Measurements from ENCODE around the gene GLDC.

DNA sequence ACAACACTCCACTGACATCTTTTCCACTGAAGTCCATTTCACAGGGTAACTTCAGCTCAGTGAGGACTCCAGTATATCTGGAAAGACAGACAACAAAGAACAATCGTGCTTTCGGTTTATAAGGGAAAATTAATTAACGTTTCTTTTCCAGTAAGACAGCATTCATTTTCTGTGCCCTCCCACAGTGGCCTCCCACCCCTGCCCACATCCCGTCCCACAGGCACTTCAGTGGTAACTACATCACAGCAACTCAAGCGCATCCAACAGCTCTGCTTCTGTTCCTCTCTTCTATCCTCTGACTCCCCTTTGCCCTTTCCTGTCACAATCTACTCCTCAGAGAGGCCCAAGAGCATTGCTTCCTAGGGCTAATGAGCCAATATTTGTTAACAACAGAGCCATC is 40.3 kb downstream of the GLDC start:
- TF ChIP-seq, protein P1, sequence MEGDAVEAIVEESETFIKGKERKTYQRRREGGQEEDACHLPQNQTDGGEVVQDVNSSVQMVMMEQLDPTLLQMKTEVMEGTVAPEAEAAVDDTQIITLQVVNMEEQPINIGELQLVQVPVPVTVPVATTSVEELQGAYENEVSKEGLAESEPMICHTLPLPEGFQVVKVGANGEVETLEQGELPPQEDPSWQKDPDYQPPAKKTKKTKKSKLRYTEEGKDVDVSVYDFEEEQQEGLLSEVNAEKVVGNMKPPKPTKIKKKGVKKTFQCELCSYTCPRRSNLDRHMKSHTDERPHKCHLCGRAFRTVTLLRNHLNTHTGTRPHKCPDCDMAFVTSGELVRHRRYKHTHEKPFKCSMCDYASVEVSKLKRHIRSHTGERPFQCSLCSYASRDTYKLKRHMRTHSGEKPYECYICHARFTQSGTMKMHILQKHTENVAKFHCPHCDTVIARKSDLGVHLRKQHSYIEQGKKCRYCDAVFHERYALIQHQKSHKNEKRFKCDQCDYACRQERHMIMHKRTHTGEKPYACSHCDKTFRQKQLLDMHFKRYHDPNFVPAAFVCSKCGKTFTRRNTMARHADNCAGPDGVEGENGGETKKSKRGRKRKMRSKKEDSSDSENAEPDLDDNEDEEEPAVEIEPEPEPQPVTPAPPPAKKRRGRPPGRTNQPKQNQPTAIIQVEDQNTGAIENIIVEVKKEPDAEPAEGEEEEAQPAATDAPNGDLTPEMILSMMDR (IDR thresholded peaks at IDR 0.05): no peak
- TF ChIP-seq JUN (CRISPR knock-in tag; IDR thresholded peaks at IDR 0.05) (no peak), ETV6 (CRISPR knock-in tag; IDR thresholded peaks at IDR 0.05) (no peak), ZNF423 (CRISPR knock-in tag; IDR thresholded peaks at IDR 0.05) (no peak), ATF1 (CRISPR knock-in tag; IDR thresholded peaks at IDR 0.05) (no peak)
- TF ChIP-seq, protein P2, sequence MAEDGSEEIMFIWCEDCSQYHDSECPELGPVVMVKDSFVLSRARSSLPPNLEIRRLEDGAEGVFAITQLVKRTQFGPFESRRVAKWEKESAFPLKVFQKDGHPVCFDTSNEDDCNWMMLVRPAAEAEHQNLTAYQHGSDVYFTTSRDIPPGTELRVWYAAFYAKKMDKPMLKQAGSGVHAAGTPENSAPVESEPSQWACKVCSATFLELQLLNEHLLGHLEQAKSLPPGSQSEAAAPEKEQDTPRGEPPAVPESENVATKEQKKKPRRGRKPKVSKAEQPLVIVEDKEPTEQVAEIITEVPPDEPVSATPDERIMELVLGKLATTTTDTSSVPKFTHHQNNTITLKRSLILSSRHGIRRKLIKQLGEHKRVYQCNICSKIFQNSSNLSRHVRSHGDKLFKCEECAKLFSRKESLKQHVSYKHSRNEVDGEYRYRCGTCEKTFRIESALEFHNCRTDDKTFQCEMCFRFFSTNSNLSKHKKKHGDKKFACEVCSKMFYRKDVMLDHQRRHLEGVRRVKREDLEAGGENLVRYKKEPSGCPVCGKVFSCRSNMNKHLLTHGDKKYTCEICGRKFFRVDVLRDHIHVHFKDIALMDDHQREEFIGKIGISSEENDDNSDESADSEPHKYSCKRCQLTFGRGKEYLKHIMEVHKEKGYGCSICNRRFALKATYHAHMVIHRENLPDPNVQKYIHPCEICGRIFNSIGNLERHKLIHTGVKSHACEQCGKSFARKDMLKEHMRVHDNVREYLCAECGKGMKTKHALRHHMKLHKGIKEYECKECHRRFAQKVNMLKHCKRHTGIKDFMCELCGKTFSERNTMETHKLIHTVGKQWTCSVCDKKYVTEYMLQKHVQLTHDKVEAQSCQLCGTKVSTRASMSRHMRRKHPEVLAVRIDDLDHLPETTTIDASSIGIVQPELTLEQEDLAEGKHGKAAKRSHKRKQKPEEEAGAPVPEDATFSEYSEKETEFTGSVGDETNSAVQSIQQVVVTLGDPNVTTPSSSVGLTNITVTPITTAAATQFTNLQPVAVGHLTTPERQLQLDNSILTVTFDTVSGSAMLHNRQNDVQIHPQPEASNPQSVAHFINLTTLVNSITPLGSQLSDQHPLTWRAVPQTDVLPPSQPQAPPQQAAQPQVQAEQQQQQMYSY (CRISPR knock-in tag; IDR thresholded peaks at IDR 0.05): no peak
- TF ChIP-seq, protein P3, sequence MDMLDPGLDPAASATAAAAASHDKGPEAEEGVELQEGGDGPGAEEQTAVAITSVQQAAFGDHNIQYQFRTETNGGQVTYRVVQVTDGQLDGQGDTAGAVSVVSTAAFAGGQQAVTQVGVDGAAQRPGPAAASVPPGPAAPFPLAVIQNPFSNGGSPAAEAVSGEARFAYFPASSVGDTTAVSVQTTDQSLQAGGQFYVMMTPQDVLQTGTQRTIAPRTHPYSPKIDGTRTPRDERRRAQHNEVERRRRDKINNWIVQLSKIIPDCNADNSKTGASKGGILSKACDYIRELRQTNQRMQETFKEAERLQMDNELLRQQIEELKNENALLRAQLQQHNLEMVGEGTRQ (CRISPR knock-in tag; IDR thresholded peaks at IDR 0.05): no peak
- TF ChIP-seq, protein P4, sequence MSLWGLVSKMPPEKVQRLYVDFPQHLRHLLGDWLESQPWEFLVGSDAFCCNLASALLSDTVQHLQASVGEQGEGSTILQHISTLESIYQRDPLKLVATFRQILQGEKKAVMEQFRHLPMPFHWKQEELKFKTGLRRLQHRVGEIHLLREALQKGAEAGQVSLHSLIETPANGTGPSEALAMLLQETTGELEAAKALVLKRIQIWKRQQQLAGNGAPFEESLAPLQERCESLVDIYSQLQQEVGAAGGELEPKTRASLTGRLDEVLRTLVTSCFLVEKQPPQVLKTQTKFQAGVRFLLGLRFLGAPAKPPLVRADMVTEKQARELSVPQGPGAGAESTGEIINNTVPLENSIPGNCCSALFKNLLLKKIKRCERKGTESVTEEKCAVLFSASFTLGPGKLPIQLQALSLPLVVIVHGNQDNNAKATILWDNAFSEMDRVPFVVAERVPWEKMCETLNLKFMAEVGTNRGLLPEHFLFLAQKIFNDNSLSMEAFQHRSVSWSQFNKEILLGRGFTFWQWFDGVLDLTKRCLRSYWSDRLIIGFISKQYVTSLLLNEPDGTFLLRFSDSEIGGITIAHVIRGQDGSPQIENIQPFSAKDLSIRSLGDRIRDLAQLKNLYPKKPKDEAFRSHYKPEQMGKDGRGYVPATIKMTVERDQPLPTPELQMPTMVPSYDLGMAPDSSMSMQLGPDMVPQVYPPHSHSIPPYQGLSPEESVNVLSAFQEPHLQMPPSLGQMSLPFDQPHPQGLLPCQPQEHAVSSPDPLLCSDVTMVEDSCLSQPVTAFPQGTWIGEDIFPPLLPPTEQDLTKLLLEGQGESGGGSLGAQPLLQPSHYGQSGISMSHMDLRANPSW (CRISPR knock-in tag; conservative IDR thresholded peaks at IDR 0.05; ENCODE audit: low read depth): no peak
- TF ChIP-seq, protein P5, sequence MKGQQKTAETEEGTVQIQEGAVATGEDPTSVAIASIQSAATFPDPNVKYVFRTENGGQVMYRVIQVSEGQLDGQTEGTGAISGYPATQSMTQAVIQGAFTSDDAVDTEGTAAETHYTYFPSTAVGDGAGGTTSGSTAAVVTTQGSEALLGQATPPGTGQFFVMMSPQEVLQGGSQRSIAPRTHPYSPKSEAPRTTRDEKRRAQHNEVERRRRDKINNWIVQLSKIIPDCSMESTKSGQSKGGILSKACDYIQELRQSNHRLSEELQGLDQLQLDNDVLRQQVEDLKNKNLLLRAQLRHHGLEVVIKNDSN (CRISPR knock-in tag; IDR thresholded peaks at IDR 0.05): no peak
- TF ChIP-seq, protein P6, sequence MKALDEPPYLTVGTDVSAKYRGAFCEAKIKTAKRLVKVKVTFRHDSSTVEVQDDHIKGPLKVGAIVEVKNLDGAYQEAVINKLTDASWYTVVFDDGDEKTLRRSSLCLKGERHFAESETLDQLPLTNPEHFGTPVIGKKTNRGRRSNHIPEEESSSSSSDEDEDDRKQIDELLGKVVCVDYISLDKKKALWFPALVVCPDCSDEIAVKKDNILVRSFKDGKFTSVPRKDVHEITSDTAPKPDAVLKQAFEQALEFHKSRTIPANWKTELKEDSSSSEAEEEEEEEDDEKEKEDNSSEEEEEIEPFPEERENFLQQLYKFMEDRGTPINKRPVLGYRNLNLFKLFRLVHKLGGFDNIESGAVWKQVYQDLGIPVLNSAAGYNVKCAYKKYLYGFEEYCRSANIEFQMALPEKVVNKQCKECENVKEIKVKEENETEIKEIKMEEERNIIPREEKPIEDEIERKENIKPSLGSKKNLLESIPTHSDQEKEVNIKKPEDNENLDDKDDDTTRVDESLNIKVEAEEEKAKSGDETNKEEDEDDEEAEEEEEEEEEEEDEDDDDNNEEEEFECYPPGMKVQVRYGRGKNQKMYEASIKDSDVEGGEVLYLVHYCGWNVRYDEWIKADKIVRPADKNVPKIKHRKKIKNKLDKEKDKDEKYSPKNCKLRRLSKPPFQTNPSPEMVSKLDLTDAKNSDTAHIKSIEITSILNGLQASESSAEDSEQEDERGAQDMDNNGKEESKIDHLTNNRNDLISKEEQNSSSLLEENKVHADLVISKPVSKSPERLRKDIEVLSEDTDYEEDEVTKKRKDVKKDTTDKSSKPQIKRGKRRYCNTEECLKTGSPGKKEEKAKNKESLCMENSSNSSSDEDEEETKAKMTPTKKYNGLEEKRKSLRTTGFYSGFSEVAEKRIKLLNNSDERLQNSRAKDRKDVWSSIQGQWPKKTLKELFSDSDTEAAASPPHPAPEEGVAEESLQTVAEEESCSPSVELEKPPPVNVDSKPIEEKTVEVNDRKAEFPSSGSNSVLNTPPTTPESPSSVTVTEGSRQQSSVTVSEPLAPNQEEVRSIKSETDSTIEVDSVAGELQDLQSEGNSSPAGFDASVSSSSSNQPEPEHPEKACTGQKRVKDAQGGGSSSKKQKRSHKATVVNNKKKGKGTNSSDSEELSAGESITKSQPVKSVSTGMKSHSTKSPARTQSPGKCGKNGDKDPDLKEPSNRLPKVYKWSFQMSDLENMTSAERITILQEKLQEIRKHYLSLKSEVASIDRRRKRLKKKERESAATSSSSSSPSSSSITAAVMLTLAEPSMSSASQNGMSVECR (CRISPR knock-in tag; IDR thresholded peaks at IDR 0.05; ENCODE audit: borderline replicate concordance): no peak

Measured in WTC11 (cell line).